ENCODE measurements around the gene CAMK1D.

- TF ChIP-seq POLR2A (IDR thresholded peaks at IDR 0.05; ENCODE audit: low read depth, low read length) = no peak
- no peak for TF ChIP-seq CTCF (IDR thresholded peaks at IDR 0.05; ENCODE audit: extremely low read depth in 1 of 2, insufficient read depth in 1 of 2, low read depth in 1 of 2, low read length in 2 of 2)
- no peak for TF ChIP-seq EZH2 (IDR thresholded peaks at IDR 0.05; ENCODE audit: borderline replicate concordance, low read depth, low read length, severe bottlenecking)
- no peak for TF ChIP-seq GATA2 (IDR thresholded peaks at IDR 0.05; ENCODE audit: insufficient read depth, insufficient read length, low read depth, low read length)
- TF ChIP-seq MYC (IDR thresholded peaks at IDR 0.05; ENCODE audit: low read depth, low read length) = no peak
- no peak for TF ChIP-seq POLR2AphosphoS5 (IDR thresholded peaks at IDR 0.05; ENCODE audit: insufficient read depth, low read depth, low read length)
These were observed 59.1 kb downstream of the CAMK1D start for GRCh38 chr10:12408472-12408871.

Data from endothelial cell of umbilical vein (primary cell).